Measurements from ENCODE around the gene TCP11L1. TPM values are rescaled to one million over a fixed set of nuclear protein-coding genes. Genes with fewer than 3 reads are reported as not detected.

Gene TCP11L1
- total and polyA plus RNA-seq, 12 donors = 3.0 to 35.2 (median 13.3) TPM

DNA sequence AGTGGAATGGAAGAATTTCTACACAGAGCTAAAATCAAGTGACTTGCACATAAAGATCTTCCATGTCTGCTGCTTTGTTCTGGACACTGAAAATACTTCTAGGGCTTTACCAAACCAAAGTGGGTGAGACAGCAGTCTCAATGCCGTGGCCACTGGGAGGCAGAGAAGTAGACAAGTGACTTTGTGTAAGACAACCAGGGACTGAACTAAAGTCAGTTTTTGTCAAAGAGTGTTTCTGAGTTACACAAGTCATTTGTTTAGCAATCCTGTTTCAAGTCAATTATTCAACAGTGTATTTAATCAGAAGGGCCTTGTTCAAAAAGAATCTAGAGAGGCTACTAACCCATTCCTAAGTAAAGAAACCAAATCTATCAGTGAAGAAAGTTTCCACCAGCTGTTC lies 46.6 kb downstream of the TCP11L1 start:
- 93 to 95% (median 94%) methylated on average over 1 of the region's 1 CpG for WGBS, 4 donors
- no peak for TF ChIP-seq POLR2A (IDR thresholded peaks at IDR 0.05)
- TF ChIP-seq, protein P1, sequence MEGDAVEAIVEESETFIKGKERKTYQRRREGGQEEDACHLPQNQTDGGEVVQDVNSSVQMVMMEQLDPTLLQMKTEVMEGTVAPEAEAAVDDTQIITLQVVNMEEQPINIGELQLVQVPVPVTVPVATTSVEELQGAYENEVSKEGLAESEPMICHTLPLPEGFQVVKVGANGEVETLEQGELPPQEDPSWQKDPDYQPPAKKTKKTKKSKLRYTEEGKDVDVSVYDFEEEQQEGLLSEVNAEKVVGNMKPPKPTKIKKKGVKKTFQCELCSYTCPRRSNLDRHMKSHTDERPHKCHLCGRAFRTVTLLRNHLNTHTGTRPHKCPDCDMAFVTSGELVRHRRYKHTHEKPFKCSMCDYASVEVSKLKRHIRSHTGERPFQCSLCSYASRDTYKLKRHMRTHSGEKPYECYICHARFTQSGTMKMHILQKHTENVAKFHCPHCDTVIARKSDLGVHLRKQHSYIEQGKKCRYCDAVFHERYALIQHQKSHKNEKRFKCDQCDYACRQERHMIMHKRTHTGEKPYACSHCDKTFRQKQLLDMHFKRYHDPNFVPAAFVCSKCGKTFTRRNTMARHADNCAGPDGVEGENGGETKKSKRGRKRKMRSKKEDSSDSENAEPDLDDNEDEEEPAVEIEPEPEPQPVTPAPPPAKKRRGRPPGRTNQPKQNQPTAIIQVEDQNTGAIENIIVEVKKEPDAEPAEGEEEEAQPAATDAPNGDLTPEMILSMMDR (IDR thresholded peaks at IDR 0.05) = no peak
- no peak overlapping the region for H3K4me3 ChIP-seq
- no peak overlapping the region for H3K27ac ChIP-seq
- DNase-seq = no peak
- no peaks in the 10 kb centered on the region for H3K9me3 ChIP-seq (replicated peaks in 1 of 3)
- H3K27me3 ChIP-seq = no peaks in the 10 kb centered on the region
- intact Hi-C loops (cut with DNase I) = no loop called here
- no peaks in the 10 kb centered on the region for H3K4me1 ChIP-seq (replicated peaks in 1 of 2)
- H3K36me3 ChIP-seq (replicated peaks in 1 of 2) = peaks cover 0 to 6% of the 10 kb centered on the region in 2 donors

DNA sequence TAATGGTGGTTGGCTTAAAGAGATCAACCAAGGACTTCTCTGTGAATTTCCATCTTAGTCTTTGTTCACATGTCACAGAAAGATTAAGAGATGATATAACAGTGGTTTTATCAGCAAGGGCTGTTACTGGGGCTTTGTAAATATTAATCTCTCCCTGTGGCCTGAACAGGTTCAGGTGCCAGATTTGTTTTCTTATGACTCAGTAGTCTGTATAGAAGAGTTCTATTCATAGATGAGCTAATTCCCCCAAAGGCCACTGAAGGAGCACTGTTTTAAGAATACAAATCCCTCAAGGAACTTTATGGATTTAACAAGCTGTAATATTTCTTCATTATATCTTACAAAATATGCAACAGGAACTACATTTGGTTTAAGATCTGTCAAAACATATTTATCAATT lies 50.4 kb downstream of the TCP11L1 start:
- H3K9me3 ChIP-seq (replicated peaks in 1 of 3) = no peaks in the 10 kb centered on the region
- no peak overlapping the region for H3K27ac ChIP-seq
- intact Hi-C loops (cut with DNase I) = no loop called here
- no peaks in the 10 kb centered on the region for H3K36me3 ChIP-seq (replicated peaks in 1 of 2)
- TF ChIP-seq POLR2A (IDR thresholded peaks at IDR 0.05) = no peak
- TF ChIP-seq, protein P1 (IDR thresholded peaks at IDR 0.05) = no peak
- no peak for DNase-seq
- H3K4me3 ChIP-seq = no peak overlapping the region
- no peaks in the 10 kb centered on the region for H3K4me1 ChIP-seq (replicated peaks in 1 of 2)
- H3K27me3 ChIP-seq = no peaks in the 10 kb centered on the region

DNA sequence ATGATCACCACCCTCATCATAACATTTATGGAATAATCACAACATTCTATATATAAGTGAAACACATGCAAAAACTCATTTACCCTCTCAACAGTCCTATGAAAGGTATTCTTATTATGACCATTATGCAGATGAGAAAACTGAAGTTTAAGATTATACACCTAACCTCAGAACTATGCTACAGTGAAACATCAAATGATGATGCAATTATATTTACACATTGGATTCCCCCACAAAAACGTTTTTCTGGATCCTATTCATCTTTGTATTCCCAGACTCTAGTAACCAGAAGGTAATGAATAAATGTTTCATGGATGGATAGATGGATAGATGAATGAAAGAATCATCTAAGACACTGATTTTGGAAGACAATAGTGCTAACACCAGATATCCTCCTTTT lies 54.8 kb downstream of the TCP11L1 start:
- Histone ChIP-seq H3K4me1 (replicated peaks in 1 of 2) (no peaks in the 10 kb centered on the region), H3K27ac (no peak overlapping the region), H3K36me3 (replicated peaks in 1 of 2) (peaks cover 0 to 25% of the 10 kb centered on the region in 2 donors), H3K4me3 (no peak overlapping the region), H3K27me3 (no peaks in the 10 kb centered on the region), H3K9me3 (replicated peaks in 1 of 3) (no peaks in the 10 kb centered on the region)
- intact Hi-C loops (cut with DNase I) = no loop called here
- TF ChIP-seq, protein P1 (IDR thresholded peaks at IDR 0.05) = no peak
- TF ChIP-seq POLR2A (IDR thresholded peaks at IDR 0.05) = no peak
- WGBS, 4 donors = 22 to 50% (median 37%) methylated on average over 1 of the region's 1 CpG
- DNase-seq = no peak

DNA sequence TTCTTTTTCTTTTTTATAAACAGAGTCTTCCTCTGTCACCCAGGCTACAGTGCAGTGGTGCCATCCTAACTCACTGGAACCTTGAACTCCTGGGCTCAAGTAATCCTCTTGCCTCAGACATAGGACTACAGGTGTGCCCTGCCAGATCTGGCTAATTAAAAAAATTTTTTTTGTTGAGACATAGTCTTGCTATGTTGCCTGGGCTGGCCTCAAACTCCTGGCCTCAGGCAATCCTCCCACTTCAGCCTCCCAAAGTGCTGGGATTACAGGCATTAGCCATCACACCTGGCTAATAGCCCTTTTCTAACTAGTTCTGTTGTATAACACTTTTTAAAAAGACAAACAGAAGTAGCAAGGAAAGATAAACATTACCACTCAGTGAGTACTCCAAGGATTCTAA lies 64.5 kb downstream of the TCP11L1 start:
- H3K4me3 ChIP-seq = no peak overlapping the region
- no peak for DNase-seq
- no peaks in the 10 kb centered on the region for H3K27me3 ChIP-seq
- no peak for TF ChIP-seq POLR2A (IDR thresholded peaks at IDR 0.05)
- TF ChIP-seq, protein P1 (IDR thresholded peaks at IDR 0.05) = no peak
- no peaks in the 10 kb centered on the region for H3K9me3 ChIP-seq (replicated peaks in 1 of 3)
- no peaks in the 10 kb centered on the region for H3K4me1 ChIP-seq (replicated peaks in 1 of 2)
- H3K27ac ChIP-seq = no peak overlapping the region
- H3K36me3 ChIP-seq (replicated peaks in 1 of 2) = peaks cover 0 to 21% of the 10 kb centered on the region in 2 donors
- intact Hi-C loops (cut with DNase I) = no loop called here
